Measurements from ENCODE around the gene ATN1.

ATN1 gene

GRCh38 chr12:6980075-6980474, 52.3 kb downstream of the ATN1 start:
- no peak for DNase-seq

- no peak for DNase-seq
Measured at GRCh38 chr12:6980740-6981139, 53.0 kb downstream of the ATN1 start.

GRCh38 chr12:6981152-6982052, 53.6 kb downstream of the ATN1 start:
- no peak for DNase-seq

- DNase-seq: no peak
Measured at GRCh38 chr12:6982532-6982931, 54.8 kb downstream of the ATN1 start.

- no peak for DNase-seq
Measured at GRCh38 chr12:6987956-6988553, 60.3 kb downstream of the ATN1 start.

Data from NCI-H748 treated with DMSO at 0.1 percent for 48 hours (cell line).